ENCODE results near the gene EPB41.

- no peak for TF ChIP-seq CTCF (IDR thresholded peaks at IDR 0.05)
- no peak for TF ChIP-seq POLR2A (IDR thresholded peaks at IDR 0.05)
- no peak for TF ChIP-seq EP300 (IDR thresholded peaks at IDR 0.05)
- TF ChIP-seq POLR2AphosphoS5 (IDR thresholded peaks at IDR 0.05): no peak
Observed at GRCh38 chr1:28927648-28928313, 13.4 kb downstream of the EPB41 start.
